NCI-H1694 (cell line): ENCODE results near the gene PRPF38B.

Source experiments
- DNase-seq: peaks from one replicate; lab custom pipeline; 2025; lab: John Stamatoyannopoulos, UW

The PRPF38B gene

GRCh38 chr1:108718927-108719655 is 27.0 kb downstream of the PRPF38B start:
- DNase-seq = no peak

GRCh38 chr1:108719656-108720435 is 27.7 kb downstream of the PRPF38B start:
- DNase-seq = no peak

GRCh38 chr1:108722292-108722691 is 30.2 kb downstream of the PRPF38B start:
- no peak for DNase-seq

GRCh38 chr1:108725906-108726305 is 33.8 kb downstream of the PRPF38B start:
- DNase-seq = no peak

GRCh38 chr1:108728327-108728923 is 36.3 kb downstream of the PRPF38B start:
- DNase-seq = no peak

DNA sequence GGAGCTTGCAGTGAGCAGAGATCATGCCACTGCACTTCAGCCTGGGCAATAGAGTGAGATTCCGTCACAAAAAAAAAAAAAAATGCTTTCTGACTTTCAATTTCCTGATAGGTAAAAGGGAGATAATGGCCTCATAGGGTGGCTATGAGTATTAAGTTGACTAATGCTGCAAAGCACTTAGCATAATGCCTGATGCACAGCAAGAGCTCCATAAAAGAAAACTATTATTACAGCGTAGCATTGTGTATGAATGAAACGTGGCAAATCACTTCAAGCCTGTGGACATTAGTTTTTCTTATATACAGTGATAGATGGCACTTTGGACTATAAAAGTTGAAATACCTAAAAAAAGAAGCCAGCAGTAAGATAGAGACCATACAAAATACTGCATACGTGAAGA is 37.4 kb downstream of the PRPF38B start:
- no peak for DNase-seq

DNA sequence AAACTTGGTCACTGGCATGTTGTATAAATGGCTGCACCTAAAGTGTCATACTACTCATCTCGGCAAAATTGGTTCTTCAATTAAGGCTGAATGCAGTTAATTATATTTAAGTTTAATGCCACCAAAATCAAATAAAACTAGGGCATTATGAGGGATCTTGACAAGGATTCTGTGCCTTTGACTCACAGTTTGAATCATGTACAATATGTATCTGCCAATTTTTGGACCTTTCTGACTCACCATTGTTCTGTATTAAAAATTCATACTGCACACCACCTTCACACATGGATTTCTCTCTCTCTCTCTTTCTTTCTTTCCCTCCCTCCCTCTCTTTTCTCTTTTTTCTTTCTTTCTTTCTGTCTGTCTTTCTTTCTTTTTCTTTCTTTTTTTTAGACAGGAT is 40.3 kb downstream of the PRPF38B start:
- DNase-seq = no peak

DNA sequence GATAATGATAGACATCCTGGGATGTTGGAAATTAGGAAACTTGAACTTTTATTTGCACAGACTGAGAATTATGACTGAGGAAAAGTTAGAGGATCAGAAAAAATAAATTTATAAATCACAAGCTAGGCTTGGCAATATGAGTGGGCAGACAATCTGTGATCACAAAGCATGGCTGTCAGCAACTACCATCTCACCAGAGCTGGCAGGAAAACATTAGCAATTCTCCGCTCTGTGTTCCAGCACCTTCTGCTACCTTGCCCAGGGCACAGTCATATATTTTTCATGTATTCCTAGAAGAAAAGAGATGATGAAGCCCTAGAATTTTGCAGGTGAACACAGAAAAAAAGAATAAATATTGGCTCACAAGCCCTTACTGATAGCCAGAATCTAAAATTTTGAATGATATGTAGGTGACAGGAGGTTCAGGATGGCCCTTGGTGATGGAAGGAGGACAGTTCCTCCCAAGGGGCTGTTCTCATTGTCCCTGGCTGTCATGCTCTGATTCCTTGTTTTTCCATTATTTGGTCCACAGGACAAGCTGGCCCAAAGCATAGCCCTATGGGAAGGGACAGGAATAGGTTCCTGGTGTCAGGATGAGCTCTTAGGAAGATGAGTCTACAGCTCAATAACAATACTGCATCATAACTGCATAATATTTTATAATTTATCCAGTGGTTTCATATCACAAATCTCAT is 42.2 kb downstream of the PRPF38B start:
- no peak for DNase-seq

DNA sequence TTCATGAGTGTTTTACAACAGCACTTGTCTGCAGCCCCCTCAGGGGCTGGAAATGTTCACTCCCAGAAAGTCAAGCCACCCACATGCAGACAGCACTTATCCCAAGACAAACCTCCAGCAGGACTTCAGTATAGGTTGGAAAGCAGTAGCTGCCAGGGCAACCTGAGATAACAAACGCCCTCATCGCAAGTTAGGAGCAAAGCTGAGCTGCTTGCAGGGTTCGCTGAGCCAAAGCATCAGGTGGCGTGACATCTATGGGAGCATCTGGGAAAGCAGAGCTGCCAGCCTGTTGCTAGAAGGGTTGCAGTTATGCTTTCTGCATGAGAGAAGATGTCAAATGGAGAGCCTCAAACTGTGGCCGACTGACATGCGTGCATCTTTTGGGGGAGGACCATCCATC is 50.1 kb downstream of the PRPF38B start:
- no peak for DNase-seq

DNA sequence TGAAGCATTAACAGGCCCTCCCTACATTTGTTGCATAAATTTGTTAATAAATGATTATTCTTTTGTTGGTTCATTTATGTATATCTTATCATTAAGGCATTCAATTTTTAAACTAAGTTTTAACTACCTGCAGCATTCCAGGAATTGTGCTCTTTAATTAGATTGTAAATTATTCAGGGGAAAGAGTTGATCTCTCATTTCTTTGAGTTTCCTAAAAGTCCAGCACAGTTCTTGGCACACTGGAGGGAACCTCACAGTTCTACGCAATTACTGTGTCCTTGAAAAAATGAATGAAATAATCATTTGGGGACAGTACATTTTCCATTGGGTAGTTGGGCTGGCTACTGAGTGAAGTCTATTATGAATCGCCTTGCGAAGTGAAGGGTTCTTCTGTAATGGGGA is 53.9 kb downstream of the PRPF38B start:
- DNase-seq = no peak

- DNase-seq = peak; percentile 96
These were observed 54.5 kb downstream of the PRPF38B start, which contains the start of gene STXBP3 for GRCh38 chr1:108746382-108747170. TSS of gene STXBP3 (plus strand) at chr1:108746674. CDS start at chr1:108746738, 64 bp downstream.

DNA sequence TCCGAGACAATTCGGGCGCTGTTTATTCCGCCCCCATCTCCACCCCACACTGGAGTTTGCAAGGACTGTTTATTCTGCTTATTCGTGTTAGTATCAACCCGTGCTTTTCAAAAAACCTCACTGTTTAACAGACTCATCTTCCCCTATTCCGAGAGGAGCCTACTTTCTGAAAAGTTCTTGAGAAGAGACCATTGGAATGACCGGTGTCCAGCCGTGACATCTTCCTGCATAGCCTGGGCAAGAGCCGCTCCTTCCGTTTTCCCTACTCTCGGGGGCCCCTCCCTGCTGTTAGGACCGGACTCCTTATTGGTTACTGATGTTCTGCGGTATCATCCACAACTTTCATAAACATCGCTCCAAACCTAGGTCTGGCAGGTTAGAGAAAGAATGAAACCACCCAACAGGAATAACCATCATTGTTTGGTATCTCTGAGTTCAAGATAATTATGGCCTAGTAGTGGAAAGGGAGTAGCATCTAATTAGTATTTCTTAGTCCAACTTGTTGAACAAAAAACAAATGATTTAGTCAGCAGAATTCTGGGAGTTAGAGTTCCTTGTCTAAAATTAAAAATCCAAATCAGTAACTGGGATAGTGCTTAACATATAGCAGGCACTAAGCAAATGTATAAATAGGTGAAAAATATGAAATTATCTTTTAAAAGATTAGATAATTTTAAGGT is 55.2 kb downstream of the PRPF38B start:
- peak; percentile 11 for DNase-seq

DNA sequence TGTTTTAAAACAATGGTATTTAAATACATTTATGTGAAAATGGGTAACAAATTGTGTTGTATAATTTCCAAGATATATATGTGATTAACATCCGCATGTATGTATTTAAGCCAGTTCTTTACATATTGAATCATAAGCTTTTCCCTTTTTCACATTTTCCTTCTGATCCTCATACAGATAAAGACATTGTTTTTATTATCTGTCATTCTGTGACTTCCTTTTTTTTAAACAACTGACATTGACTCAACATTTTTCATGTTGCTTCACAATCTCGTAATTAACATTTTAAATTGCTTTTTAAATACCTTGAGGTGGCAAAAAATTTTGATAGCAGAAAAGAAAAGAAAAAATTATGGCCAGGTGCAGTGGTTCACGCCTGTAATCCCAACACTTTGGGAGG is 55.8 kb downstream of the PRPF38B start:
- no peak for DNase-seq

- no peak for DNase-seq
These were observed 57.0 kb downstream of the PRPF38B start for GRCh38 chr1:108749081-108749480.

DNA sequence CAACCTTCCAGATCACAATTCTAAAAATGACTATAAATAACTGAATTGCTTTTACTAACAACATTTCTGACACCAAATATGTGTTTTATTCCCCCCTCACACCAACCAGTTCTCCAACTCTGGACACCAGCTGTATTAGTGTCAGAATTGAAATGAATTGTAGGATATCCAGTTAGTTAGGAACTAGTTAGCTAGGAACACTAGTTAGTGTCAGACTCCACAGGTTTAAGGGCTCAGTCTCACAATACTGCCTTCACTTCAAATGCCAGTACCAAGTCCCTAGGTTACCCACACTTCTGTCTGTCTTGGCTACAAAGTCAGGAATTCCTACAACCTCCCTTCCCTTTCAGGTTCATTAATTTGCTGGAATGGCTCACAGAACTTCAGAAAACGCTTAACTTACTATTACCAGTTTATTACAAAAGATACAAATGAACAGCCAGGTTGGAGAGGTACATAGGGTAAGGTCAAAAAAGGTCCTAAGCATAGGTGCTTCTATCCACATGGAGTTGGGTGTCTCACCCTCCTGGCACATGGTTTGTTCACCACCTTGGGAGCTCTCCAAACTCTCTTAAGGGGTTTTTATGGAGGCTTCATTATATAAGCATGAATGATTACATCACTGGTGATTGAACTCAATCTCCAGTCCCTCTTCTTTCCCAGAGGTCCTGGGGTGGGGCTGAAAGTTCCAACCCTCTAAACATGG is 58.5 kb downstream of the PRPF38B start:
- DNase-seq = no peak
